Measurements from ENCODE around the gene GRM8. TPM values are rescaled to one million over a fixed set of nuclear protein-coding genes. Genes with fewer than 3 reads are reported as not detected.

The GRM8 gene
- polyA plus RNA-seq, 2 of the 4 experiments (the other 2 are of a cell fraction), result 0.06 TPM; not detected in 1

- Histone ChIP-seq H3K27ac (no peak overlapping the region), H3K4me3 (no peak overlapping the region), H3K4me2 (no peak overlapping the region), H3K4me1 (peaks cover 9% of the 10 kb centered on the region; the same call in 2 of the 3 replicates), H3K9me3 (no peaks in the 10 kb centered on the region)
- ChIA-PET CTCF (interaction anchor here (1.7 kb wide), 1 partner anchor 21 kb away, joined by 3 read pairs; no protein-coding TSS in a partner anchor), POLR2A (no interaction called here)
- TF ChIP-seq ZSCAN20 (CRISPR knock-in tag; IDR thresholded peaks at IDR 0.05) (no peak), USF2 (IDR thresholded peaks at IDR 0.05) (no peak), BHLHE40 (IDR thresholded peaks at IDR 0.05; ENCODE audit: low read depth, low read length) (no peak), PHF8 (IDR thresholded peaks at IDR 0.05; ENCODE audit: borderline replicate concordance, low read depth) (no peak), RNF2 (IDR thresholded peaks at IDR 0.05; ENCODE audit: borderline replicate concordance, low read depth) (no peak), NFE2L2 (conservative IDR thresholded peaks at IDR 0.05; ENCODE audit: low read length) (no peak), HOXB13 (CRISPR knock-in tag; IDR thresholded peaks at IDR 0.05; ENCODE audit: low read depth) (no peak)
- no peak for ATAC-seq
- WGBS (ENCODE audit: missing lambda C conversion rate), result 69% methylated on average over 9 of the region's 9 CpGs
- DNase-seq (ENCODE audit: low read depth in 1 of 2, low spot score in 1 of 2), result no peak
- FAIRE-seq, result no peak
These were observed 556.3 kb downstream of the GRM8 start for GRCh38 chr7:126696256-126697038.

- Histone ChIP-seq H3K9me3 (no peaks in the 10 kb centered on the region), H3K27ac (no peak overlapping the region), H3K4me2 (no peak overlapping the region), H3K4me3 (no peak overlapping the region), H3K4me1 (no peaks in the 10 kb centered on the region)
- TF ChIP-seq ATOH8 (CRISPR knock-in tag; IDR thresholded peaks at IDR 0.05; ENCODE audit: low read depth), result no peak
- no peak for TF ChIP-seq NPAS2 (CRISPR knock-in tag; IDR thresholded peaks at IDR 0.05; ENCODE audit: borderline replicate concordance)
- no peak for TF ChIP-seq ZFP36 (IDR thresholded peaks at IDR 0.05; ENCODE audit: borderline replicate concordance, partially characterized antibody)
- TF ChIP-seq ZSCAN20 (CRISPR knock-in tag; IDR thresholded peaks at IDR 0.05), result no peak
- TF ChIP-seq REST (IDR thresholded peaks at IDR 0.05), result no peak
- TF ChIP-seq GATA3 (IDR thresholded peaks at IDR 0.05; ENCODE audit: borderline replicate concordance), result no peak
- no peak for TF ChIP-seq CBX8 (IDR thresholded peaks at IDR 0.05)
- no peak for TF ChIP-seq TP53 (CRISPR knock-in tag; IDR thresholded peaks at IDR 0.05)
- TF ChIP-seq KDM1A (IDR thresholded peaks at IDR 0.05; ENCODE audit: low read depth), result no peak
- no peak for TF ChIP-seq JUN (IDR thresholded peaks at IDR 0.05)
- no peak for TF ChIP-seq MAFK (IDR thresholded peaks at IDR 0.05; ENCODE audit: partially characterized antibody)
- no peak for TF ChIP-seq KDM5A (IDR thresholded peaks at IDR 0.05)
- TF ChIP-seq JUNB (IDR thresholded peaks at IDR 0.05), result no peak
- TF ChIP-seq RCOR1 (IDR thresholded peaks at IDR 0.05; ENCODE audit: low read depth, low read length), result no peak
- TF ChIP-seq HMGXB4 (CRISPR knock-in tag; IDR thresholded peaks at IDR 0.05; ENCODE audit: borderline replicate concordance), result no peak
- no peak for TF ChIP-seq EHMT2 (IDR thresholded peaks at IDR 0.05; ENCODE audit: low read depth)
- TF ChIP-seq RAD21 (conservative IDR thresholded peaks at IDR 0.05 in 1 of 2, IDR thresholded peaks at IDR 0.05 in 1 of 2), result no peak
- FAIRE-seq (no peak), ATAC-seq (no peak), DNase-seq (ENCODE audit: low read depth in 1 of 2, low spot score in 1 of 2) (no peak)
- POLR2A ChIA-PET, result no interaction called here
- 55% methylated on average over 8 of the region's 11 CpGs for WGBS (ENCODE audit: missing lambda C conversion rate)
- CTCF ChIA-PET, result no interaction called here
These were observed 561.6 kb downstream of the GRM8 start for GRCh38 chr7:126690848-126691751.
